IMR-90 (cell line): ENCODE data around the gene KRTAP5-9.

Experiments
- BHLHE40 ChIP-seq: fragments of 150-350 bp; IDR thresholded peaks from 2 replicates; pipeline ENCODE4 v1.6.1; 2016; ENCODE audit warnings: mild to moderate bottlenecking, low read depth, low read length
- CEBPB ChIP-seq: IDR thresholded peaks from 2 replicates; pipeline ENCODE4 v1.6.1; 2012; ENCODE audit warnings: low read depth, low read length, improper control_type of control experiment
- CHD1 ChIP-seq: IDR thresholded peaks from 2 replicates; pipeline ENCODE4 v1.6.1; 2012; ENCODE audit warnings: low read depth, low read length, improper control_type of control experiment
- FOS ChIP-seq: fragments of 150-350 bp; IDR thresholded peaks from 2 replicates; pipeline ENCODE4 v1.6.1; 2016; ENCODE audit warnings: low read depth, low read length
- MAZ ChIP-seq: IDR thresholded peaks from 2 replicates; pipeline ENCODE4 v1.6.1; 2012; ENCODE audit warnings: low read depth, mild to moderate bottlenecking, low read length, improper control_type of control experiment, moderate library complexity, borderline replicate concordance
- MXI1 ChIP-seq: IDR thresholded peaks from 2 replicates; pipeline ENCODE4 v1.6.1; 2012; ENCODE audit warnings: low read depth, mild to moderate bottlenecking, low read length, moderate library complexity, borderline replicate concordance
- POLR2A ChIP-seq: IDR thresholded peaks from 2 replicates; pipeline ENCODE4 v1.6.1; 2012; ENCODE audit warnings: mild to moderate bottlenecking, low read depth, low read length
- RAD21 ChIP-seq: IDR thresholded peaks from 2 replicates; pipeline ENCODE4 v1.6.1; 2012; ENCODE audit warnings: low read length, improper control_type of control experiment
- SMC3 ChIP-seq: fragments of 150-350 bp; IDR thresholded peaks from 2 replicates; pipeline ENCODE4 v1.6.1; 2016; ENCODE audit warnings: low read depth, mild to moderate bottlenecking, antibody characterized with exemption, low read length, moderate library complexity
- TF ChIP-seq, protein P1 (sequence below): conservative IDR thresholded peaks from 2 replicates; pipeline ENCODE4 v1.5.1; 2012; ENCODE audit warnings: mild to moderate bottlenecking, low read depth, low read length, improper control_type of control experiment

DNA sequence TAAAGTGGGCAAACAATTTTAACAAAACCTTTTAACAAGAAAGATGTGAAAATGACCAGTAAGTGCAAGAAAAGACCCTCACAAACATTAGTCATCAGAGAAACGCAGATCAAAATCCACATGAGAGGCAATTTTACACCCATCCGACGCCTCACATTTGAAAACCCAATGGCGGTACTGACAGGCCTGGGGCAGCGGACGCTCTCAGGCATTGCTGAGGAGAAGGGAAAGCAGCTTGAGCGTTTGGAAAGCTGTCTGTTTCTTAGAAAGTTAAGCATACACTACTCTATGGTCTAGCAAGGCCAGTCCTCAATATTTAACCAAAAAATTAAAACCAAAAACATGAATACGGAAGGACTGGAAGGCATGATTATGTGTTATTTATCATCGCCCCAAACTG lies 12.4 kb upstream of the KRTAP5-9 start:
- no peak for TF ChIP-seq CHD1
- TF ChIP-seq, protein P1, sequence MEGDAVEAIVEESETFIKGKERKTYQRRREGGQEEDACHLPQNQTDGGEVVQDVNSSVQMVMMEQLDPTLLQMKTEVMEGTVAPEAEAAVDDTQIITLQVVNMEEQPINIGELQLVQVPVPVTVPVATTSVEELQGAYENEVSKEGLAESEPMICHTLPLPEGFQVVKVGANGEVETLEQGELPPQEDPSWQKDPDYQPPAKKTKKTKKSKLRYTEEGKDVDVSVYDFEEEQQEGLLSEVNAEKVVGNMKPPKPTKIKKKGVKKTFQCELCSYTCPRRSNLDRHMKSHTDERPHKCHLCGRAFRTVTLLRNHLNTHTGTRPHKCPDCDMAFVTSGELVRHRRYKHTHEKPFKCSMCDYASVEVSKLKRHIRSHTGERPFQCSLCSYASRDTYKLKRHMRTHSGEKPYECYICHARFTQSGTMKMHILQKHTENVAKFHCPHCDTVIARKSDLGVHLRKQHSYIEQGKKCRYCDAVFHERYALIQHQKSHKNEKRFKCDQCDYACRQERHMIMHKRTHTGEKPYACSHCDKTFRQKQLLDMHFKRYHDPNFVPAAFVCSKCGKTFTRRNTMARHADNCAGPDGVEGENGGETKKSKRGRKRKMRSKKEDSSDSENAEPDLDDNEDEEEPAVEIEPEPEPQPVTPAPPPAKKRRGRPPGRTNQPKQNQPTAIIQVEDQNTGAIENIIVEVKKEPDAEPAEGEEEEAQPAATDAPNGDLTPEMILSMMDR: no peak
- no peak for TF ChIP-seq MAZ
- TF ChIP-seq BHLHE40: no peak
- no peak for TF ChIP-seq MXI1
- no peak for TF ChIP-seq SMC3
- no peak for TF ChIP-seq POLR2A
- TF ChIP-seq RAD21: no peak
- TF ChIP-seq FOS: no peak
- no peak for TF ChIP-seq CEBPB
